WTC11 (cell line): ENCODE results near the gene TMEM250. TPM values are rescaled to one million over a fixed set of nuclear protein-coding genes. Genes with fewer than 3 reads are reported as not detected.
A peak's percentile ranks its signal among the peaks of the same experiment; 100 is the strongest.

Experiments
- ATAC-seq: fragments of 200-7000 bp; cut with Tn5 transposase; 2 replicates; pipeline ENCODE4 v1.10.0; 2021; ENCODE audit warnings: mild to moderate bottlenecking, moderate library complexity
- CTCF ChIA-PET: fragments of 300-600 bp; sonication (Branson Sonifier 250); formaldehyde crosslinking; loops from one replicate; lab custom pipeline; 2021; ENCODE audit warnings: antibody characterized with exemption; lab: Charles Lee
- POLR2A ChIA-PET: fragments of 350-600 bp; sonication (Branson Sonifier 250); formaldehyde crosslinking; loops from one replicate; lab custom pipeline; 2021; ENCODE audit warnings: antibody characterized with exemption; lab: Charles Lee
- DNase-seq: peaks from one replicate; pipeline ENCODE4 v3.0.0; 2021; ENCODE audit warnings: low spot score
- H3K27ac Mint-ChIP-seq: 2 replicates; pipeline ENCODE4 v1.8.0; 2021; ENCODE audit warnings: mixed read lengths
- H3K27me3 Mint-ChIP-seq: 2 replicates; pipeline ENCODE4 v1.8.0; 2021; ENCODE audit warnings: low read depth, mild to moderate bottlenecking, moderate library complexity, mixed read lengths
- H3K36me3 Mint-ChIP-seq: 2 replicates; pipeline ENCODE4 v1.8.0; 2021; ENCODE audit warnings: mixed read lengths
- H3K4me1 Mint-ChIP-seq: 2 replicates; pipeline ENCODE4 v1.8.0; 2022; ENCODE audit warnings: mixed read lengths
- H3K4me3 Mint-ChIP-seq: 2 replicates; pipeline ENCODE4 v1.8.0; 2021; ENCODE audit warnings: mild to moderate bottlenecking, moderate library complexity, mixed read lengths
- H3K9me3 Mint-ChIP-seq: 2 replicates; pipeline ENCODE4 v1.8.0; 2021; ENCODE audit warnings: mixed read lengths
- CREB1 ChIP-seq: sonication (generic); formaldehyde crosslinking; IDR thresholded peaks from 2 replicates; pipeline ENCODE4 v1.8.0; 2023; ENCODE audit warnings: mild to moderate bottlenecking, missing genetic modification reagents
- E2F5 ChIP-seq: sonication (generic); formaldehyde crosslinking; IDR thresholded peaks from 2 replicates; pipeline ENCODE4 v1.8.1; 2022; ENCODE audit warnings: mild to moderate bottlenecking, moderate library complexity, missing genetic modification reagents
- ELF4 ChIP-seq: sonication (generic); formaldehyde crosslinking; IDR thresholded peaks from 2 replicates; pipeline ENCODE4 v1.8.1; 2022; ENCODE audit warnings: low read depth, mild to moderate bottlenecking, moderate library complexity, missing genetic modification reagents
- FOXJ3 ChIP-seq: sonication (generic); formaldehyde crosslinking; IDR thresholded peaks from 2 replicates; pipeline ENCODE4 v1.9.0; 2021; ENCODE audit warnings: missing genetic modification reagents, mild to moderate bottlenecking, borderline replicate concordance
- FOXP4 ChIP-seq: sonication (generic); formaldehyde crosslinking; IDR thresholded peaks from 2 replicates; pipeline ENCODE4 v1.8.0; 2022; ENCODE audit warnings: mild to moderate bottlenecking, missing genetic modification reagents
- HMGA2 ChIP-seq: fragments of 250-450 bp; sonication (Bioruptor Pico); IDR thresholded peaks from 2 replicates; pipeline ENCODE4 v1.4.0; 2021; ENCODE audit warnings: mild to moderate bottlenecking, moderate library complexity
- KAT7 ChIP-seq: sonication (generic); formaldehyde crosslinking; IDR thresholded peaks from 2 replicates; pipeline ENCODE4 v1.8.1; 2023; ENCODE audit warnings: missing genetic modification reagents, mild to moderate bottlenecking, borderline replicate concordance
- MAX ChIP-seq: sonication (generic); formaldehyde crosslinking; IDR thresholded peaks from 2 replicates; pipeline ENCODE4 v1.8.0; 2022; ENCODE audit warnings: mild to moderate bottlenecking, missing genetic modification reagents
- NFYB ChIP-seq: sonication (generic); formaldehyde crosslinking; conservative IDR thresholded peaks from 2 replicates; pipeline ENCODE4 v1.8.0; 2022; ENCODE audit warnings: low read depth, missing genetic modification reagents
- NR2C2 ChIP-seq: sonication (generic); formaldehyde crosslinking; IDR thresholded peaks from 2 replicates; pipeline ENCODE4 v1.8.0; 2022; ENCODE audit warnings: mild to moderate bottlenecking, missing genetic modification reagents
- OVOL2 ChIP-seq: fragments of 250-450 bp; sonication (Bioruptor Pico); IDR thresholded peaks from 2 replicates; pipeline ENCODE4 v1.9.0; 2021; ENCODE audit warnings: mild to moderate bottlenecking, borderline replicate concordance
- STAT6 ChIP-seq: sonication (generic); formaldehyde crosslinking; conservative IDR thresholded peaks from 2 replicates; pipeline ENCODE4 v1.8.1; 2023; ENCODE audit warnings: mild to moderate bottlenecking, low read depth, missing genetic modification reagents, moderate library complexity
- ZBTB21 ChIP-seq: sonication (generic); formaldehyde crosslinking; IDR thresholded peaks from 2 replicates; pipeline ENCODE4 v1.8.1; 2023; ENCODE audit warnings: mild to moderate bottlenecking, missing genetic modification reagents, borderline replicate concordance
- ZNF138 ChIP-seq: sonication (generic); formaldehyde crosslinking; conservative IDR thresholded peaks from 2 replicates; pipeline ENCODE4 v1.8.1; 2022; ENCODE audit warnings: mild to moderate bottlenecking, moderate library complexity, missing genetic modification reagents
- ZNF263 ChIP-seq: sonication (generic); formaldehyde crosslinking; IDR thresholded peaks from 2 replicates; pipeline ENCODE4 v1.8.1; 2022; ENCODE audit warnings: low read depth, mild to moderate bottlenecking, moderate library complexity, missing genetic modification reagents
- ZNF423 ChIP-seq: fragments of 250-450 bp; sonication (Bioruptor Pico); IDR thresholded peaks from 2 replicates; pipeline ENCODE4 v2.1.2; 2022; ENCODE audit warnings: mild to moderate bottlenecking, moderate library complexity
- total RNA-seq: library from RNA; stranded (reverse); gene quantifications from 3 replicates; pipeline ENCODE4 v1.2.3, GENCODE V29; 2021

Gene TMEM250
- total RNA-seq, 1 experiment from 2014 or later: 39.4 TPM

GRCh38 chr9:136155576-136155975, 36.9 kb upstream of the TMEM250 start:
- H3K27ac Mint-ChIP-seq: no peak overlapping the region
- peaks cover 5% of the 10 kb centered on the region for H3K27me3 Mint-ChIP-seq
- no peak for TF ChIP-seq E2F5
- no peak for TF ChIP-seq FOXJ3 (CRISPR knock-in tag)
- no peak for TF ChIP-seq OVOL2
- no peak for TF ChIP-seq NR2C2 (CRISPR knock-in tag)
- no peak for TF ChIP-seq MAX (CRISPR knock-in tag)
- no peak for TF ChIP-seq KAT7 (CRISPR knock-in tag)
- no peak for TF ChIP-seq ZBTB21 (CRISPR knock-in tag)
- peaks cover 22% of the 10 kb centered on the region for H3K4me1 Mint-ChIP-seq
- ChIA-PET POLR2A (no interaction called here), CTCF (interaction anchor here (1.2 kb wide), 1 partner anchor 12 kb away, joined by 3 read pairs; no protein-coding TSS in a partner anchor)
- no peaks in the 10 kb centered on the region for H3K36me3 Mint-ChIP-seq
- H3K4me3 Mint-ChIP-seq: no peak overlapping the region
- DNase-seq (peak; percentile 6), ATAC-seq (no peak)
- no peaks in the 10 kb centered on the region for H3K9me3 Mint-ChIP-seq

- ChIA-PET CTCF (no interaction called here), POLR2A (no interaction called here)
- ATAC-seq: no peak
- DNase-seq: peak; percentile 6
- H3K9me3 Mint-ChIP-seq: no peaks in the 10 kb centered on the region
- peaks cover 22% of the 10 kb centered on the region for H3K4me1 Mint-ChIP-seq
- H3K36me3 Mint-ChIP-seq: no peaks in the 10 kb centered on the region
- no peak overlapping the region for H3K27ac Mint-ChIP-seq
- no peak overlapping the region for H3K4me3 Mint-ChIP-seq
- no peak for TF ChIP-seq ZNF263 (CRISPR knock-in tag)
- no peak for TF ChIP-seq CREB1 (CRISPR knock-in tag)
- TF ChIP-seq FOXJ3 (CRISPR knock-in tag): no peak
- TF ChIP-seq FOXP4 (CRISPR knock-in tag): no peak
- H3K27me3 Mint-ChIP-seq: peaks cover 5% of the 10 kb centered on the region
These were observed 36.3 kb upstream of the TMEM250 start for GRCh38 chr9:136154943-136155342.

GRCh38 chr9:136153381-136154065, 34.8 kb upstream of the TMEM250 start:
- Mint-ChIP-seq H3K36me3 (no peaks in the 10 kb centered on the region), H3K27ac (no peak overlapping the region), H3K9me3 (no peaks in the 10 kb centered on the region), H3K4me3 (no peak overlapping the region), H3K4me1 (peaks cover 22% of the 10 kb centered on the region), H3K27me3 (peaks cover 5% of the 10 kb centered on the region)
- TF ChIP-seq HMGA2 (CRISPR knock-in tag) (no peak), ZNF138 (CRISPR knock-in tag) (no peak), ELF4 (CRISPR knock-in tag) (no peak), NFYB (CRISPR knock-in tag) (no peak), FOXJ3 (CRISPR knock-in tag) (no peak), STAT6 (no peak), ZNF423 (CRISPR knock-in tag) (no peak), MAX (CRISPR knock-in tag) (no peak)
- ChIA-PET POLR2A (no interaction called here), CTCF (interaction anchor here (2.9 to 3.2 kb wide), 2 partner anchors 15 to 17 kb away, joined by 17 to 18 read pairs; no protein-coding TSS in a partner anchor)
- DNase-seq (peak; percentile 10), ATAC-seq (no peak)
